ENCODE data around the gene SYNDIG1.

DNA sequence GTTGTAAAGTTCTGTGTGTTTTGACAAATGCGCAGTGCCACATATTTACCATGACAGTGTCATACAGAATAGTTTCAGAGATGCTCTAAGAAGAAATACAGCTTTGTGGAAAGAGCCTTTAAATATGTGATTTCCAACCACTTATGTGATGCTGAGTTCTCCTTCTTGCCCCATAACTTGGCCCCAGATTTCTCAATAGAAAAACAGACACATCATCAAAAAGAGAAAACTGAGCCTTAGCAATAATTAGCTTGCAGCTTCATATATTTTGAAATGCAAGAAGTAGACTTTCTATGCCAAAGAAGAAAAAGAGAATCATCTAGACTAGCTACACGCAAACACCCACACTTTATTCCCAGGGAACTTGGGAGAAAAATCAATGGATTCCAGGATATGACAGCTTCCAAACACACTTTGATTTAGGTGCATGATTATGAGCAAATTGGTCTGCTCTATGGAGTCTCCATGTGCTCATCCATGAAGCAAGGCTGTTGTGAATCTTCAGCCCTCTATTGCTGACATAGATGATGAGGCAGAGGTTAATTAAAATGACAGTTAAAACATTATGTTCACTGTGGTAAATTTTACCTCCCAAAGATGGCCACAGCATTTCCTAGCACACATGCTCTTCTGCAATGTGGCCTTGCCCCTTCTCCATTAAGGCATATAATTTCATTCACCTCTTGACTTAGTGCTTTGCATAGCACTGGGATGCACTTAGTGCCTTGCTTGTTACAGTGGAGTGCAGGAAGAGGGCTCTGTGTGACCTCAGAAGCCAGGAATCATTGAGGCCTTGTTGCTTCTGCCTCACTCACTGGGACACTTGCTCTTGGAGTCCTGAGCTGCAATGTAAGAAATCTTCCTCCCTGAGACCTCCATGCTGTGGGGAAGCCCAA lies 174.6 kb downstream of the SYNDIG1 start:
- TF ChIP-seq, protein P1, sequence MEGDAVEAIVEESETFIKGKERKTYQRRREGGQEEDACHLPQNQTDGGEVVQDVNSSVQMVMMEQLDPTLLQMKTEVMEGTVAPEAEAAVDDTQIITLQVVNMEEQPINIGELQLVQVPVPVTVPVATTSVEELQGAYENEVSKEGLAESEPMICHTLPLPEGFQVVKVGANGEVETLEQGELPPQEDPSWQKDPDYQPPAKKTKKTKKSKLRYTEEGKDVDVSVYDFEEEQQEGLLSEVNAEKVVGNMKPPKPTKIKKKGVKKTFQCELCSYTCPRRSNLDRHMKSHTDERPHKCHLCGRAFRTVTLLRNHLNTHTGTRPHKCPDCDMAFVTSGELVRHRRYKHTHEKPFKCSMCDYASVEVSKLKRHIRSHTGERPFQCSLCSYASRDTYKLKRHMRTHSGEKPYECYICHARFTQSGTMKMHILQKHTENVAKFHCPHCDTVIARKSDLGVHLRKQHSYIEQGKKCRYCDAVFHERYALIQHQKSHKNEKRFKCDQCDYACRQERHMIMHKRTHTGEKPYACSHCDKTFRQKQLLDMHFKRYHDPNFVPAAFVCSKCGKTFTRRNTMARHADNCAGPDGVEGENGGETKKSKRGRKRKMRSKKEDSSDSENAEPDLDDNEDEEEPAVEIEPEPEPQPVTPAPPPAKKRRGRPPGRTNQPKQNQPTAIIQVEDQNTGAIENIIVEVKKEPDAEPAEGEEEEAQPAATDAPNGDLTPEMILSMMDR (IDR thresholded peaks at IDR 0.05): no peak
- no peak for TF ChIP-seq POLR2A (IDR thresholded peaks at IDR 0.05)

Measured in prostate gland (tissue), 2 donors.